K562 (cell line): ENCODE measurements around the gene GLRX2. TPM values are rescaled to one million over a fixed set of nuclear protein-coding genes. Genes with fewer than 3 reads are reported as not detected.

Source experiments
- ARNT ChIP-seq, 2 experiments: fragments of 450-650 bp; IDR thresholded peaks; 2 replicates each; pipeline ENCODE4 v1.6.1; 2016; ENCODE audit warnings: mild to moderate bottlenecking in 1 of 2
- BCLAF1 ChIP-seq, 2 experiments: fragments of 450-650 bp in 1 of 2; IDR thresholded peaks; 2 replicates each; pipeline ENCODE4 v1.6.1; 2011 to 2017; ENCODE audit warnings: low read depth in 2 of 2, antibody characterized with exemption in 1 of 2, borderline replicate concordance in 1 of 2, low read length in 1 of 2, mild to moderate bottlenecking in 1 of 2, mixed read lengths in 1 of 2; ENCODE audit not compliant: control insufficient read depth in 1 of 2
- CBX3 ChIP-seq, 2 experiments: IDR thresholded peaks; 1 replicate in 1 of 2; 2 replicates in 1 of 2; pipeline ENCODE4 v1.6.1; 2012; ENCODE audit warnings: inconsistent platforms in 2 of 2, low read length in 2 of 2, borderline replicate concordance in 1 of 2, control low read depth in 1 of 2
- CEBPB ChIP-seq: fragments of 450-650 bp; IDR thresholded peaks from 2 replicates; pipeline ENCODE4 v1.6.1; 2016; ENCODE audit warnings: missing genetic modification characterization, missing compliant biosample characterization
- HDAC3 ChIP-seq: fragments of 450-650 bp; IDR thresholded peaks from 2 replicates; pipeline ENCODE4 v1.6.1; 2018; ENCODE audit warnings: borderline replicate concordance, mild to moderate bottlenecking, moderate library complexity; ENCODE audit not compliant: partially characterized antibody
- HMGN3 ChIP-seq: IDR thresholded peaks from 2 replicates; pipeline ENCODE4 v1.6.1; 2011; ENCODE audit warnings: borderline replicate concordance, low read depth, mild to moderate bottlenecking, mixed read lengths, low read length; ENCODE audit not compliant: insufficient read length; ENCODE audit errors: extremely low read depth
- IRF2 ChIP-seq: sonication (generic); formaldehyde crosslinking; IDR thresholded peaks from 2 replicates; pipeline ENCODE4 v1.8.1; 2022; ENCODE audit warnings: mild to moderate bottlenecking, missing genetic modification reagents
- JUN ChIP-seq, 2 experiments: sonication (generic) in 1 of 2; formaldehyde crosslinking in 1 of 2; IDR thresholded peaks; 2 replicates each; pipeline versions ENCODE4 v1.6.1 to v1.8.0; 2012 to 2022; ENCODE audit warnings: borderline replicate concordance in 2 of 2, mild to moderate bottlenecking in 2 of 2, improper control_type of control experiment in 1 of 2, low read depth in 1 of 2, low read length in 1 of 2, missing genetic modification reagents in 1 of 2
- L3MBTL2 ChIP-seq: fragments of 450-650 bp; IDR thresholded peaks from 2 replicates; pipeline ENCODE4 v1.6.1; 2016; ENCODE audit warnings: mild to moderate bottlenecking, moderate library complexity
- MAX ChIP-seq: sonication (generic); formaldehyde crosslinking; IDR thresholded peaks from 2 replicates; pipeline ENCODE4 v1.9.0; 2022; ENCODE audit warnings: mild to moderate bottlenecking, missing genetic modification reagents
- MEIS2 ChIP-seq: fragments of 450-650 bp; IDR thresholded peaks from 2 replicates; pipeline ENCODE4 v1.6.1; 2014; ENCODE audit warnings: mild to moderate bottlenecking; ENCODE audit not compliant: partially characterized antibody
- NFIC ChIP-seq: fragments of 450-650 bp; IDR thresholded peaks from 2 replicates; pipeline ENCODE4 v1.6.1; 2017; ENCODE audit warnings: mild to moderate bottlenecking, inconsistent platforms
- NR2C2 ChIP-seq, 2 experiments: fragments of 200-800 bp in 1 of 2; sonication (Bioruptor generic) in 1 of 2; sonication (generic) in 1 of 2; formaldehyde crosslinking in 1 of 2; IDR thresholded peaks; 2 replicates each; pipeline versions ENCODE4 v1.6.1 to v1.8.0; 2016 to 2022; ENCODE audit warnings: mild to moderate bottlenecking in 1 of 2, missing compliant biosample characterization in 1 of 2, missing genetic modification characterization in 1 of 2, missing genetic modification reagents in 1 of 2
- NR4A1 ChIP-seq, 2 experiments: fragments of 250-450 bp in 1 of 2; fragments of 450-650 bp in 1 of 2; sonication (Bioruptor Pico) in 1 of 2; IDR thresholded peaks; 2 replicates each; pipeline versions ENCODE4 v1.4.0 to v1.6.1; 2016 to 2020; ENCODE audit warnings: mild to moderate bottlenecking in 2 of 2, missing compliant biosample characterization in 1 of 2, missing genetic modification characterization in 1 of 2, moderate library complexity in 1 of 2
- SOX6 ChIP-seq: fragments of 450-650 bp; IDR thresholded peaks from 2 replicates; pipeline ENCODE4 v1.6.1; 2014; ENCODE audit warnings: mild to moderate bottlenecking
- TAF7 ChIP-seq: fragments of 450-650 bp; IDR thresholded peaks from 2 replicates; pipeline ENCODE4 v1.6.1; 2016; ENCODE audit warnings: missing genetic modification characterization, missing compliant biosample characterization
- TARDBP ChIP-seq: fragments of 450-650 bp; IDR thresholded peaks from 2 replicates; pipeline ENCODE4 v1.6.1; 2016
- XRCC5 ChIP-seq: fragments of 200-400 bp; formaldehyde crosslinking; IDR thresholded peaks from 2 replicates; pipeline ENCODE4 v1.6.1; 2017; ENCODE audit warnings: low read depth, mild to moderate bottlenecking, low read length
- ZFP30 ChIP-seq: fragments of 250-450 bp; sonication (Bioruptor Pico); IDR thresholded peaks from 2 replicates; pipeline ENCODE4 v1.8.0; 2022; ENCODE audit warnings: moderate library complexity, mild to moderate bottlenecking, inconsistent platforms, borderline replicate concordance
- ZNF184 ChIP-seq: sonication (generic); formaldehyde crosslinking; IDR thresholded peaks from 2 replicates; pipeline ENCODE4 v1.5.0; 2020; ENCODE audit warnings: missing genetic modification reagents
- polyA plus RNA-seq, 8 experiments: library from polyadenylated mRNA; depleted of rRNA in 4 of 8; stranded (reverse) in 5 of 8; unstranded in 3 of 8; fragments of >200 nt; fragmentation: Nextera tagmentation in 2 of 8; fragmentation: Illumina TruSeq in 1 of 8; extraction: Ambion mirVana in 2 of 8; extraction: Trizol in 1 of 8; gene quantifications; 2 replicates each; pipeline versions ENCODE4 v1.2.1 to v1.2.3, GENCODE V29; 2011 to 2014; ENCODE audit warnings: inconsistent platforms in 1 of 8, missing spikeins in 1 of 8
- total RNA-seq, 7 experiments: library from RNA; depleted of rRNA in 6 of 7; stranded (reverse); fragments of >200 nt in 6 of 7; fragmentation: Illumina TruSeq in 2 of 7; extraction: Trizol in 2 of 7; gene quantifications; 2 replicates each; pipeline versions ENCODE4 v1.2.1 to v1.2.3, GENCODE V29; 2011 to 2021; ENCODE audit warnings: low replicate concordance in 1 of 7
- TF ChIP-seq, protein P1 (sequence below): fragments of 450-650 bp; IDR thresholded peaks from 2 replicates; pipeline ENCODE4 v1.6.1; 2017; ENCODE audit warnings: antibody characterized with exemption

The GLRX2 gene
- total and polyA plus RNA-seq, 9 of the 15 experiments (the other 6 are each of a cell fraction or from before 2014, with no cell fraction given), result 13.3 to 82.6 (median 55.1) TPM

- TF ChIP-seq TARDBP (no peak), NFIC (peak; percentile 43), SOX6 (peak; percentile 58; the same call in 1 of the 2 replicates), L3MBTL2 (peak; percentile 73), CEBPB (tag) (no peak), NR4A1 (CRISPR knock-in tag; IDR thresholded peaks at IDR 0.05) (no peak), NR4A1 (tag; IDR thresholded peaks at IDR 0.05) (no peak), ZFP30 (CRISPR knock-in tag) (no peak), NR2C2 (CRISPR knock-in tag; IDR thresholded peaks at IDR 0.05) (peak; percentile 51; the same call in 1 of the 2 replicates), NR2C2 (tag; IDR thresholded peaks at IDR 0.05) (peak; percentile 56), MAX (peak; percentile 78), CBX3 (IDR thresholded peaks at IDR 0.05; ENCODE audit: borderline replicate concordance in 1 of 2, low read length in 2 of 2) (0 out of 3 replicates have a peak, but pooled peaks of 1 of the 2 experiments have one; percentile 19), MEIS2 (no peak), HMGN3 (peak; percentile 85), XRCC5 (peak; percentile 65; the same call in 1 of the 2 replicates), TAF7 (tag) (no peak), ARNT (IDR thresholded peaks at IDR 0.05) (no peak), JUN (IDR thresholded peaks at IDR 0.05; ENCODE audit: borderline replicate concordance, low read depth, low read length) (peak; percentile 33; the same call in 1 of the 2 replicates), JUN (CRISPR knock-in tag; IDR thresholded peaks at IDR 0.05; ENCODE audit: borderline replicate concordance) (no peak), IRF2 (no peak), HDAC3 (no peak), ZNF184 (no peak), BCLAF1 (IDR thresholded peaks at IDR 0.05; ENCODE audit: borderline replicate concordance in 1 of 2, control insufficient read depth in 1 of 2, low read depth in 2 of 2, low read length in 1 of 2) (no peak)
- TF ChIP-seq, protein P1, sequence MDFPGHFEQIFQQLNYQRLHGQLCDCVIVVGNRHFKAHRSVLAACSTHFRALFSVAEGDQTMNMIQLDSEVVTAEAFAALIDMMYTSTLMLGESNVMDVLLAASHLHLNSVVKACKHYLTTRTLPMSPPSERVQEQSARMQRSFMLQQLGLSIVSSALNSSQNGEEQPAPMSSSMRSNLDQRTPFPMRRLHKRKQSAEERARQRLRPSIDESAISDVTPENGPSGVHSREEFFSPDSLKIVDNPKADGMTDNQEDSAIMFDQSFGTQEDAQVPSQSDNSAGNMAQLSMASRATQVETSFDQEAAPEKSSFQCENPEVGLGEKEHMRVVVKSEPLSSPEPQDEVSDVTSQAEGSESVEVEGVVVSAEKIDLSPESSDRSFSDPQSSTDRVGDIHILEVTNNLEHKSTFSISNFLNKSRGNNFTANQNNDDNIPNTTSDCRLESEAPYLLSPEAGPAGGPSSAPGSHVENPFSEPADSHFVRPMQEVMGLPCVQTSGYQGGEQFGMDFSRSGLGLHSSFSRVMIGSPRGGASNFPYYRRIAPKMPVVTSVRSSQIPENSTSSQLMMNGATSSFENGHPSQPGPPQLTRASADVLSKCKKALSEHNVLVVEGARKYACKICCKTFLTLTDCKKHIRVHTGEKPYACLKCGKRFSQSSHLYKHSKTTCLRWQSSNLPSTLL, result no peak
Measured at GRCh38 chr1:193104907-193105820, at the start of gene GLRX2 (continued).
